GM19023 (cell line): ENCODE data around the gene MLANA.

Source experiments
- ATAC-seq: cut with Tn5 transposase; IDR thresholded peaks from one replicate; pipeline ENCODE4 v1.9.1; 2021; ENCODE audit warnings: mild to moderate bottlenecking, moderate library complexity; ENCODE audit not compliant: unreplicated experiment

MLANA gene

DNA sequence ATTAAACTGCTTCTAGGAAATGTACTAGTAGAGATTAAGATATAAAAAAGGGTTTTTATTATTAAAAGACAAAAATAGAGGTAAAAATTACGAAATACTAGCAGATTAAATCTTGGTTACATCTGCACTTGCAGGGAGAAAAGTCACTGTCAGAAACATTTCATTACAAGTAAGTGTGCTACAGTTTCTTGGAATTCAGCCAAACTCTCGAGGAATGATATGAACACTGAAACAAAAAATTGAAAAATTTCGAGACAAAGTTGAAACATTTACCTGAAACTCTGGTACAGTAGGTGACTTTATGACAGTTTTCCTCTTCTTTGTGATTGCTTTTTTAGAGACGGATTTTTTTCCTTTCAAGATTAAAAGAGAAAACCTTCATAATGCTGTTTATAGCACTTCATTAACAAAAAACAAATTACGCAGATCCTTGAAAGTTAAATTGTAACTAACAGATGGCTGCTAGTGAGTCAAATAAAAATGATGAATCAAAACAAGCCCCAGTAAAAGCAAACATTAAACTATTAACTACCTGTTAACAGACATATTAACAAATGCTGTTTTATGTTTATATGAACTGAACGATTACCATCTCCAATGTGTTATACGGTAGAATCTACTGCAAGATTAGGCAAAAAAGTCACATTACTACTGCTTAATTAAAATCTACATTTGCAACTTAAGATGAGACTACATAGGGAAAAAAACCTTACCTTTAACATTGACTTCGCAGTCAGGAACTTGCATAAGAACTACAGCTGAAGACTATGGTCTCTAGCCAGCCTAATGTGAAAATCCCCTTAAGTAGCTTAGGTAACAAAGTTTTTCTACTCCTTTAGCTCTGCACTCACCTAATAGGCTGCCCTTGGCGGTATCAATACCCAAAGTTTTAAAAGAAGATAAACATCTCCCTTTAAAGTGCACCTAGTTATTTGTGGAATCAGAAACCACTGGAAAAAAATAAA lies 63.3 kb downstream of the MLANA start:
- ATAC-seq: no peak

- ATAC-seq: no peak
Measured at GRCh38 chr9:5957166-5957565, 66.5 kb downstream of the MLANA start.

DNA sequence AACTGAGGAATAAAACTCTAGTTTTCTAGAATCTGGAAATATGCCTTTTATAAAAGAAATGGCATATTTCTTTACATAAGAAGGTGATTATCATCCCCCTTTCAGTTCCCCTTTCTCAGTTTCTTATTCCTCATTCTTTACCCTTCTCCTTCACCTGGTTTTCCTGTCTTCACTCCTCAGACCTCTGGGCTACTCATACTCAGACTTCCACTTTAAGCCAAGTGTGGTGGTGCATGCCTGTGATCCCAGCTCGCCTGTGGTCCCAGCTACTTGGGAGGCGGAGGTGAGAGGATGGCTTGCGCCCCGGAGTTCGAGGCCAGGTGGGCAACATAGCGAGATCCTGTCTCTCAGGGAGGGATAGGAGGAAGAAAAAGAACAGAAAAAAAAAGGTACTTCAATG lies 67.6 kb downstream of the MLANA start:
- no peak for ATAC-seq
